HFFc6 (cell line): ENCODE results near the gene PPP1R7. TPM values are rescaled to one million over a fixed set of nuclear protein-coding genes. Genes with fewer than 3 reads are reported as not detected.

ENCODE experiments used
- DNase-seq: peaks from one replicate; pipeline ENCODE4 v3.0.0-alpha.2; 2018
- H3K27ac Mint-ChIP-seq: 2 replicates; pipeline ENCODE4 v1.8.0; 2020; ENCODE audit warnings: mild to moderate bottlenecking, mixed read lengths
- H3K27me3 Mint-ChIP-seq: 2 replicates; pipeline ENCODE4 v1.8.0; 2021; ENCODE audit warnings: mild to moderate bottlenecking, moderate library complexity, mixed read lengths; ENCODE audit not compliant: insufficient read depth
- H3K36me3 Mint-ChIP-seq: 2 replicates; pipeline ENCODE4 v1.8.0; 2021; ENCODE audit warnings: low read depth, mixed read lengths
- H3K4me1 Mint-ChIP-seq: 2 replicates; pipeline ENCODE4 v1.8.0; 2020; ENCODE audit warnings: low read depth, mixed read lengths
- H3K4me3 Mint-ChIP-seq: 2 replicates; pipeline ENCODE4 v1.8.0; 2020; ENCODE audit warnings: mild to moderate bottlenecking, moderate library complexity, mixed read lengths
- H3K9me3 Mint-ChIP-seq: 2 replicates; pipeline ENCODE4 v1.8.0; 2020; ENCODE audit warnings: mild to moderate bottlenecking, mixed read lengths
- CTCF ChIP-seq: fragments of 200-600 bp; sonication (generic); IDR thresholded peaks from 2 replicates; pipeline ENCODE4 v1.5.0; 2021; ENCODE audit warnings: antibody characterized with exemption, mild to moderate bottlenecking
- total RNA-seq, 6 experiments: library from RNA; stranded (reverse); fragmentation: NEBNext Ultra II Directional; extraction: Animal tissue kit (Norgen Biotek cat#: 25700); gene quantifications; 2 replicates in 1 of 6; 3 replicates in 5 of 6; pipeline ENCODE4 v1.2.3, GENCODE V29; 2021

Gene PPP1R7
- total RNA-seq, 6 experiments from 2014 or later, result 90.6 to 117 (median 103) TPM

DNA sequence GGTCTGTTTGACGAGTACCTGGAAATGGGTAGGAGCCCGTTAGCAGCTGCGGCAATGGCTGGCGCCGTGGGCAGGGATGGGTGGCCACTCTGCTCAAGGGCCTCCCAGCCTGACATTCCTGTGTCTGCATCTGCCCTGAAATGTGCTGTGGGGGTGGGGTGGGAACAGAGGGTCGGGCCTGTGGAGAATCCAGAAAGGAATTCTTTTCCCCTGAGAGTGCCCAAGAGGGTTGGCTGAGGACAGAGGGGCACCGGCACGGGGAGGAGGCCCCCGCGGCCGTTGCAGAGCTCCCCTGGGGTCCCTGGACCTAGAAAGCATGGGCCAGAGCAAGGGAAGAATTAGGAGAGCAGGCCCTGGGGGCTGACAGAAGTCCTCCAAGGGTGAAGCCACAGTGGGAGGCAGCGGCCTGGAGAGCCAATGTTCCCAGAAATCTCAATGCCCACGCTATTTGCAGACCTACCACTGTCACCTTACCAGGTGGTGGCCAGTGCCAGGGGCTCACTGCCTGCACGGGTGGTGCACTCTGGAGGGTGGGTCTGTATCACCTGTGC, 66.0 kb downstream of the PPP1R7 start:
- H3K9me3 Mint-ChIP-seq, result no peaks in the 10 kb centered on the region; the same call in 1 of the 2 replicates
- no peak for DNase-seq
- H3K27me3 Mint-ChIP-seq, result peaks cover 36% of the 10 kb centered on the region
- TF ChIP-seq CTCF, result no peak
- peaks cover 18% of the 10 kb centered on the region for H3K4me1 Mint-ChIP-seq
- H3K4me3 Mint-ChIP-seq, result no peak overlapping the region
- no peak overlapping the region for H3K27ac Mint-ChIP-seq
- no peaks in the 10 kb centered on the region for H3K36me3 Mint-ChIP-seq

DNA sequence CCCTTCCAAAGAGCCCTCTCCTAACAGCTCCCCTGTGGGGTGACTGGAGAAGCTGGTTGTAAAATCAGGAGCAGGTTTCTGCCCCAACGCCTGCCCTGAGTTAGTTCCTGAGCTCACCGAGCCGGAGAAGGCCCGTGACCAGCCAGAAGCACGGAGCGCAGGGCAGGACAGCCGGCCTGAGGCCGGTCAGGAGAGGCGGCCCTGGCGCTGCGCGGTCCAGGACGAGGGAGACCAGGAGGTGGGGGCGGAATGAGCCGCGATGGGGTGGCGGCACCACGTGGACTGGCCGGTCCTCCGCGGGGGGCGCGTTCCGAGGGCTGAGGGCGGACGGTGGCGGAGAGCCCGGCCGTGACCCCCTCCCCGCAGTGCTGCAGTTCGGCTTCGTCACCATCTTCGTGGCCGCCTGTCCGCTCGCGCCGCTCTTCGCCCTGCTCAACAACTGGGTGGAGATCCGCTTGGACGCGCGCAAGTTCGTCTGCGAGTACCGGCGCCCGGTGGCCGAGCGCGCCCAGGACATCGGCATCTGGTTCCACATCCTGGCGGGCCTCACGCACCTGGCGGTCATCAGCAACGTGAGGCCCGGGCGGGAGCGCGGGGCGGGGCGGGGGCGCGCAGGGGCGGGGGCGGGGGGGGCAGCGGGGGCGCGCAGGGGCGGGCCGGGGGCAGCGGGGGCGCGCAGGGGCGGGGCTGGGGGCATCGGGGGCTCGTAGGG, 67.2 kb downstream of the PPP1R7 start:
- H3K36me3 Mint-ChIP-seq, result no peaks in the 10 kb centered on the region
- peak overlapping the region; percentile 79 for H3K4me3 Mint-ChIP-seq
- H3K27me3 Mint-ChIP-seq, result peaks cover 29% of the 10 kb centered on the region
- H3K4me1 Mint-ChIP-seq, result peaks cover 21% of the 10 kb centered on the region
- no peak for TF ChIP-seq CTCF
- no peaks in the 10 kb centered on the region; the same call in none of the 2 replicates for H3K9me3 Mint-ChIP-seq
- DNase-seq, result peak; percentile 43
- peak overlapping the region; percentile 78 for H3K27ac Mint-ChIP-seq

- no peak for DNase-seq
- peak; percentile 16; the same call in 1 of the 2 replicates for TF ChIP-seq CTCF
- H3K9me3 Mint-ChIP-seq, result peaks cover 3% of the 10 kb centered on the region
- H3K36me3 Mint-ChIP-seq, result no peaks in the 10 kb centered on the region
- H3K4me3 Mint-ChIP-seq, result peak overlapping the region; percentile 91
- H3K27me3 Mint-ChIP-seq, result peaks cover 30% of the 10 kb centered on the region
- H3K27ac Mint-ChIP-seq, result peak overlapping the region; percentile 71
- peaks cover 28% of the 10 kb centered on the region for H3K4me1 Mint-ChIP-seq
Observed at GRCh38 chr2:241218131-241219029, 68.1 kb downstream of the PPP1R7 start.

DNA sequence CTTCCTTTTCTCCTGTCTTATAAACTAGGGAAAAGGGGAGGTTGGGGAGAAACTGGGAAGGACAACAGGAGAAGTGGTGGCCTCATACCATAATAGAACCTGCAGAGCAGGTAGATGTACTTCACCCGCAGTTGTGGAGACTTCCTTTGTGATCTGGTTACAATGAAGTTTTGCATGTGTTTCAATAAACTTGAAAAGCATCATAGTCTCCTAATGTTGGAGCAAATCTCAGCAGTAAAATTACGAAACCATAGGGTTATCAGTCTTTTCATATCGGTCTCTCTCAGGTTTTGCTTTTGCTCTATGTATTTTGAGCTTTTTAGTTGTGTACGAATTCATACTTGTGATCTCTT, 68.7 kb downstream of the PPP1R7 start:
- Mint-ChIP-seq H3K9me3 (peaks cover 7% of the 10 kb centered on the region), H3K4me3 (peak overlapping the region; percentile 91), H3K27me3 (peaks cover 31% of the 10 kb centered on the region), H3K4me1 (peaks cover 34% of the 10 kb centered on the region), H3K27ac (peak overlapping the region; percentile 71; the same call in 1 of the 2 replicates), H3K36me3 (no peaks in the 10 kb centered on the region)
- no peak for TF ChIP-seq CTCF
- DNase-seq, result no peak

DNA sequence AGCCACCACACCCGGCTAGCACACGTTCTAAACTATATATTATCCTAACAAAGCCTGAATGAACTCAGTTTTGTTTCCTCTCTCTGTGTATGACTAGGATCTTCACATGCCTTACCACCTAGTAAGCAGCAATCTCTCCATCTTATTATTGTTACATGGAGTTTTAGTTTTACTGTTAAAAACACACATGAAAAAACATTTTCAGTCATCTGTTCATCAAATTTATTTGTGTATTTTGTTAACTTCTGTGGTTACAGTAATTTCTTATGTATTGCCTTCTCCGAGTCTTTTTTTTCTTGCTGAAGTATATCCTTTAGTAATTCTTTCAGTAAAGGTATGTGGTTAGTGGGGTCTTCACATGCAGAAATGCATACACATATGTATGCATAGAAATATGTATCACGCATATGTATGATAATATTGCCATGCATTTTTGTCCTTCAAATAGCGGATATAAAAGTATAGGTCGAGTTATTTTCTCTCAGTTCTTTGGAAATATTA, 69.6 kb downstream of the PPP1R7 start:
- no peak overlapping the region for H3K27ac Mint-ChIP-seq
- H3K9me3 Mint-ChIP-seq, result peaks cover 14% of the 10 kb centered on the region
- DNase-seq, result no peak

More for the DNA sequence above, 69.6 kb downstream of the PPP1R7 start:
- no peak for TF ChIP-seq CTCF
- H3K4me3 Mint-ChIP-seq, result 0 out of 2 replicates have a peak overlapping the region, but pooled peaks have one; percentile 91
- H3K4me1 Mint-ChIP-seq, result peaks cover 43% of the 10 kb centered on the region
- H3K36me3 Mint-ChIP-seq, result no peaks in the 10 kb centered on the region
- H3K27me3 Mint-ChIP-seq, result peaks cover 33% of the 10 kb centered on the region
